Parathyroid adenoma (tissue), 2 donors: Measurements from ENCODE around the gene ZNF682.
"Not testable (repeated sequence)": the region's sequence is repeated elsewhere in the genome, so short reads cannot be mapped to it uniquely, and the experiment has no call there.

Experiments used
- H2AFZ ChIP-seq: fragments of 300-600 bp; sonication (generic); one replicate; pipeline ENCODE4 v1.7.0; 2017; ENCODE audit warnings: antibody characterized with exemption, mild to moderate bottlenecking
- H3K27ac ChIP-seq: fragments of 300-600 bp; sonication (generic); one replicate; pipeline ENCODE4 v1.7.0; 2017
- H3K27me3 ChIP-seq: fragments of 300-600 bp; sonication (generic); one replicate; pipeline ENCODE4 v1.7.0; 2017; ENCODE audit warnings: low read length; ENCODE audit not compliant: control insufficient read depth, insufficient read depth
- H3K36me3 ChIP-seq: fragments of 300-600 bp; sonication (generic); one replicate; pipeline ENCODE4 v1.7.0; 2017; ENCODE audit warnings: low read length; ENCODE audit not compliant: control insufficient read depth, insufficient read depth
- H3K4me1 ChIP-seq: fragments of 300-600 bp; sonication (generic); one replicate; pipeline ENCODE4 v1.7.0; 2017; ENCODE audit warnings: control low read depth
- H3K4me2 ChIP-seq: fragments of 300-600 bp; sonication (generic); one replicate; pipeline ENCODE4 v1.7.0; 2017; ENCODE audit warnings: low read length
- H3K4me3 ChIP-seq: fragments of 300-600 bp; sonication (generic); one replicate; pipeline ENCODE4 v1.7.0; 2017; ENCODE audit warnings: low read depth, low read length
- H3K79me2 ChIP-seq: fragments of 300-600 bp; sonication (generic); one replicate; pipeline ENCODE4 v1.7.0; 2017; ENCODE audit warnings: control low read depth
- H3K9ac ChIP-seq: fragments of 300-600 bp; sonication (generic); one replicate; pipeline ENCODE4 v1.7.0; 2017; ENCODE audit warnings: mild to moderate bottlenecking
- H3K9me3 ChIP-seq: fragments of 300-600 bp; sonication (generic); one replicate; pipeline ENCODE4 v1.7.0; 2017; ENCODE audit warnings: low read length; ENCODE audit not compliant: control insufficient read depth
- TF ChIP-seq, protein P1 (sequence below): fragments of 300-600 bp; sonication (generic); IDR thresholded peaks from one replicate; pipeline ENCODE4 v1.7.0; 2017; ENCODE audit warnings: antibody characterized with exemption, mild to moderate bottlenecking
- donor health status: primary hyperparathyroidism.

The ZNF682 gene

DNA sequence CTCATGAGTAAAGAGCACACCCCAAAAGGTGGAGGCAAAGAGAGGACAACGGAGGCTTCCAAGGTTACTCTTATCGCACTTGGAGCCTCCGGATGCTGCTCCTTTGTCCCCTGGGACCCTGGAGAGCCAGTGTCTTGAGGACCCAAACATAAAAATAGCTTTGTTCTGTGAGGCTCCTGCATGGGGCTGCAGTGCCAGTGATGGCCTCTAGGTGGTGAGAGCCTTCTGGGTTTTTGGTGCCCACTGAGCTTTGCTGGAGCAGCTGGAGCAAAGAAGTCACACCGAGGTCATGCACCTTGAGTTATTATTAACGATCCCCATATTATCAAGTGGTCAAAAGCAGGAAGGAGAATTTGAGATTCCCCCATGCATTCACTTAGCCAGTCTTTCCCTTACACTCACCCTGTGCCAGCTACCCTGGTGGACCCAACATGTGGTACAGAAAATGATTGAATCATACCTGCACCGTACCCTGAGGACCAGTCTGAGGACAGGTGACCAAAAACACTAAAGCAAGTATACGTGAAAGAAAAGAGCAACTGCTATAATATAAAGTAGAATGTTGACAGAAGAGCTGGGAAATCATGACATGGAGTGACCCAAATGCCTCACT, 41.5 kb downstream of the ZNF682 start:
- Histone ChIP-seq H3K9me3 (no peaks in the 10 kb centered on the region), H3K9ac (no peak overlapping the region), H3K4me3 (no peak overlapping the region)

DNA sequence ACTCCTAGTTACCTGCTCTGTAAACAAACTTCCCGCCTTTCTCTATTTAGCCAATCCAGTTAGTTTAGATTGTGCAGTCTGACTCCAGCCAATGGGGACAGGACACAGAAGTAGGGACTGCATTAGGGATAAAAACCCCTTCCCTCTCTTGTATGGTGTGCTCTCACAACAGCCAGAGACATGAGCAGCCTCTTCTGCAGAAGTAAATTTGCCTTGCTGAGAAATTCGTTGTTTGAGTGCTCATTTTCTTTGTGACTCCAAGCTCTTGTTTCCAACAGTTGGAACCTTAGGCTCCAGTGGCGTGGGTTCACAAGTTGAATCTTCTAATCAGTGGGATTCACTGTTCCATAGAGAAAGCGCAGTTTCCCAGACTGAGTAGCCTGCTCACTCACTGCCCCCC, 72.4 kb downstream of the ZNF682 start:
- no peaks in the 10 kb centered on the region for H3K27me3 ChIP-seq
- H3K27ac ChIP-seq = no peak overlapping the region
- H2AFZ ChIP-seq = no peak overlapping the region
- no peaks in the 10 kb centered on the region for H3K4me1 ChIP-seq
- H3K4me3 ChIP-seq = no peak overlapping the region
- no peak overlapping the region for H3K9ac ChIP-seq
- TF ChIP-seq, protein P1, sequence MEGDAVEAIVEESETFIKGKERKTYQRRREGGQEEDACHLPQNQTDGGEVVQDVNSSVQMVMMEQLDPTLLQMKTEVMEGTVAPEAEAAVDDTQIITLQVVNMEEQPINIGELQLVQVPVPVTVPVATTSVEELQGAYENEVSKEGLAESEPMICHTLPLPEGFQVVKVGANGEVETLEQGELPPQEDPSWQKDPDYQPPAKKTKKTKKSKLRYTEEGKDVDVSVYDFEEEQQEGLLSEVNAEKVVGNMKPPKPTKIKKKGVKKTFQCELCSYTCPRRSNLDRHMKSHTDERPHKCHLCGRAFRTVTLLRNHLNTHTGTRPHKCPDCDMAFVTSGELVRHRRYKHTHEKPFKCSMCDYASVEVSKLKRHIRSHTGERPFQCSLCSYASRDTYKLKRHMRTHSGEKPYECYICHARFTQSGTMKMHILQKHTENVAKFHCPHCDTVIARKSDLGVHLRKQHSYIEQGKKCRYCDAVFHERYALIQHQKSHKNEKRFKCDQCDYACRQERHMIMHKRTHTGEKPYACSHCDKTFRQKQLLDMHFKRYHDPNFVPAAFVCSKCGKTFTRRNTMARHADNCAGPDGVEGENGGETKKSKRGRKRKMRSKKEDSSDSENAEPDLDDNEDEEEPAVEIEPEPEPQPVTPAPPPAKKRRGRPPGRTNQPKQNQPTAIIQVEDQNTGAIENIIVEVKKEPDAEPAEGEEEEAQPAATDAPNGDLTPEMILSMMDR = no peak
- no peaks in the 10 kb centered on the region for H3K79me2 ChIP-seq
- no peaks in the 10 kb centered on the region for H3K36me3 ChIP-seq
- H3K9me3 ChIP-seq = no peaks in the 10 kb centered on the region
- H3K4me2 ChIP-seq = no peak overlapping the region

More for the DNA sequence above, 41.5 kb downstream of the ZNF682 start:
- H3K79me2 ChIP-seq = no peaks in the 10 kb centered on the region
- H2AFZ ChIP-seq = no peak overlapping the region
- H3K4me2 ChIP-seq = no peak overlapping the region
- no peaks in the 10 kb centered on the region for H3K27me3 ChIP-seq
- H3K27ac ChIP-seq = no peak overlapping the region
- no peaks in the 10 kb centered on the region for H3K36me3 ChIP-seq
- TF ChIP-seq, protein P1 = peak; percentile 36
- no peaks in the 10 kb centered on the region for H3K4me1 ChIP-seq

DNA sequence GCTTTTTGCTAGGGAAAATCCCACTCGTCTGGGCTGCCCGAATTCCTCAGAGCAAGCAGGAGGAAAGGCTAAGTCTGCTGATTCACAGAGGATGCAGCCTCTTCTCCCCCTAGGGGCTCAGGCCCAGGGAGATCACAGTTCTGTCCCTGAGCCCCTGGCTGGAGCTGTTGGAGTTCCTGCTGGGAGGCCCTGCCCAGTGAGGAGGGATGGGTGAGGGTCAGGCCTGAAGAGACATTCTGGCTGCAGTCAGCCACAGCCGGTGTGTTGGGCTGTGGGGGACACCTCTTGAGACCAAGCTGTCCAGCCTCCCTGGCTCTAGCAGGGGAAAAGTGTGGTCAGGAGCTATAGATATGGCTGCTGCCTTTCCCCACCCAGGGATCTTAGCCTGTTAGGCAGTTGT, 73.2 kb downstream of the ZNF682 start:
- not testable (repeated sequence) for H3K27me3 ChIP-seq, H3K9ac ChIP-seq, H3K4me3 ChIP-seq, H2AFZ ChIP-seq, H3K9me3 ChIP-seq, H3K79me2 ChIP-seq, H3K4me1 ChIP-seq, H3K27ac ChIP-seq, H3K36me3 ChIP-seq, H3K4me2 ChIP-seq

DNA sequence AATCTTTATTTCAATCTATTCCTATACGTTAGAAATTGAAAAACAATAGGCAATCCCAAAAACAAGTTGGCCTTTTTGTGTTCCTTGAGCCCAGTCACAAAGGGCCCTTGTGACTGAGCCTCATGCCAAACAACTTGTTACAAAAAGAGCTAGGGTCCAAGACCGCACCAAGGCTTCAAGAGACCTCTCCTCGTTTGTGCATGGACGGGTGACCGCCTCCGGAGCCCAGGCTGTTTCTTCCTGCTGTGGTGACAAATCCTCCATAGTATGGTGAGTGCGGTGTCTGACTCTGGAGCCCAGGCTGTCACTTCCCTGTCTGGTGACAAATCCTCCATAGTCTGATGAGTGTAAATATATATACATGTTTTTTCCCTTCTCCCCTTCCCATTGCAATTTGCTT, 74.9 kb downstream of the ZNF682 start:
- H3K27ac ChIP-seq = no peak overlapping the region
- H3K4me1 ChIP-seq = no peaks in the 10 kb centered on the region
- no peak overlapping the region for H2AFZ ChIP-seq
- H3K79me2 ChIP-seq = no peaks in the 10 kb centered on the region
- H3K9me3 ChIP-seq = no peaks in the 10 kb centered on the region
- no peak overlapping the region for H3K9ac ChIP-seq
- no peak overlapping the region for H3K4me3 ChIP-seq
- H3K27me3 ChIP-seq = no peaks in the 10 kb centered on the region
- TF ChIP-seq, protein P1 = no peak
- no peaks in the 10 kb centered on the region for H3K36me3 ChIP-seq
- H3K4me2 ChIP-seq = no peak overlapping the region

DNA sequence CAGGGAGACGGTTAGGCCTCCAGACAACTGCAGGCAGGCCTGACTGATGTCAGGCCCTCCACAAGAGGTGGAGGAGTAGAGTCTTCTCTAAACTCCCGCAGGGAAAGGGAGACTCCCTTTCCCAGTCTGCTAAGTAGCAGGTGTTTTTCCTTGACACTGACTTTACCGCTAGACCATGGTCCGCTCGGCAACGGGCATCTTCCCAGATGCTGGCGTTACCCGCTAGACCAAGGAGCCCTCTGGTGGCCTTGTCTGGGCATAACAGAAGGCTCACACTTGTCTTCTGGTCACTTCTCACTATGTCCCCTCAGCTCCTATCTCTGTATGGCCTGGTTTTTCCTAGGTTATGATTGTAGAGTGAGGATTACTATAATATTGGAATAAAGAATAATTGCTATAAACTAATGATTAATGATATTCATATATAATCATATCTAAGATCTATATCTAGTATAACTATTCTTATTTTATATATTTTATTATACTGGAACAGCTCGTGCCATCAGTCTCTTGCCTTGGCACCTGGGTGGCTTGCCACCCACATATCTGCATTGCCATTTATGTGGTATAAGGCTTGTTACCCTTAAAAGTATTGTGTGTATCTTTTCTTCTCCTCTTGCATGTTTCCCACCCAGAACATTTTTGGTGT, 80.0 kb downstream of the ZNF682 start:
- H3K27ac ChIP-seq, H3K4me3 ChIP-seq, H3K79me2 ChIP-seq, H3K4me2 ChIP-seq, H3K9ac ChIP-seq, H3K4me1 ChIP-seq, H3K9me3 ChIP-seq, H3K36me3 ChIP-seq, H3K27me3 ChIP-seq: not testable (repeated sequence)
- peak overlapping the region; percentile 74 for H2AFZ ChIP-seq
- TF ChIP-seq, protein P1 = peak; percentile 66

DNA sequence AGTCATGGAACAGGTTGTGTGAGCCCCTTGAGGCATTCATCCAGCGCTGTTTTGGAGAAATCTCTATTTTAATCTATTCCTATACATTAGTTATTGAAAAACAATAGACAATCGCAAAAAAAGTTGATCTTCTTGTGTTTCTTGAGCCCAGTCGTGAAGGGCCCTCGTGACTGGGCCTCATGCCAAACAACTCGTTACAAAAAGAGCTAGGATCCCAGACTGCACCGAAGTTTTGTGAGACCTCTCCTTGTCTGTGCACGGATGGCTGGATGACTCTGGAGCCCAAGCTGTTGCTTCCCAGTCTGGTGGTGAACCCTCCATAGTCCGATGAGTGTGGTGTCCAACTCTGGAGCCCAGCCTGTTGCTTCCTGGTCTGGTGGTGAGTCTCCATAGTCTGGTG, 81.5 kb downstream of the ZNF682 start:
- H3K79me2 ChIP-seq, H3K4me2 ChIP-seq, H3K9me3 ChIP-seq, H3K27ac ChIP-seq, H3K36me3 ChIP-seq, H2AFZ ChIP-seq, H3K27me3 ChIP-seq, H3K4me3 ChIP-seq, H3K9ac ChIP-seq, H3K4me1 ChIP-seq: not testable (repeated sequence)
